Body of pancreas (tissue), 4 donors: ENCODE data around the gene KRT82. TPM values are rescaled to one million over a fixed set of nuclear protein-coding genes. Genes with fewer than 3 reads are reported as not detected.
A peak's percentile ranks its signal among the peaks of the same experiment; 100 is the strongest.
"Not testable (repeated sequence)": the region's sequence is repeated elsewhere in the genome, so short reads cannot be mapped to it uniquely, and the experiment has no call there.

ENCODE experiments used
- ATAC-seq: fragments of 150-250 bp; one replicate; pipeline ENCODE4 v1.9.1; 2016
- DNase-seq, 4 donors: peaks; one replicate each; pipeline ENCODE4 v3.0.0-alpha.2; 2019
- H3K27ac ChIP-seq, 4 donors: fragments of 200-600 bp; sonication (generic); 1 replicate in 3 of 4; 2 replicates in 1 of 4; pipeline versions ENCODE4 v1.5.1 to v1.6.1; 2016 to 2019; ENCODE audit warnings: mild to moderate bottlenecking in 1 of 4, mixed read lengths in 1 of 4, moderate library complexity in 1 of 4
- H3K27me3 ChIP-seq, 2 donors: fragments of 200-600 bp; sonication (generic); one replicate each; pipeline ENCODE4 v1.6.0; 2016; ENCODE audit warnings: mild to moderate bottlenecking in 1 of 2
- H3K36me3 ChIP-seq, 2 donors: fragments of 200-600 bp; sonication (generic); replicated peaks in 1 of 2; 2 replicates each; pipeline ENCODE4 v1.5.1; 2016; ENCODE audit warnings: low read depth in 2 of 2; ENCODE audit not compliant: insufficient read depth in 1 of 2
- H3K4me1 ChIP-seq: fragments of 200-600 bp; sonication (generic); one replicate; pipeline ENCODE4 v1.6.0; 2016
- H3K4me3 ChIP-seq, 2 donors: fragments of 200-600 bp; sonication (generic); 1 replicate in 1 of 2; 2 replicates in 1 of 2; pipeline ENCODE4 v1.5.1; 2016 to 2019
- H3K9me3 ChIP-seq, 3 donors: fragments of 200-600 bp; sonication (generic); 1 replicate in 2 of 3; 2 replicates in 1 of 3; pipeline ENCODE4 v1.5.1; 2016
- POLR2A ChIP-seq, 3 donors: fragments of 450-650 bp; IDR thresholded peaks; one replicate each; pipeline ENCODE4 v1.6.1; 2016; ENCODE audit warnings: antibody characterized with exemption in 3 of 3, mild to moderate bottlenecking in 2 of 3
- WGBS, 2 donors: methylation state at CpG; one replicate each; pipeline ENCODE4 v1.1.5; 2017; 5-methylcytosine and 5-hydroxymethylcytosine counted together
- intact Hi-C: fragments of 100-400 bp; cut with DNase I; formaldehyde crosslinking; loops from one replicate; pipeline ENCODE4 v1.15.1; 2023
- total RNA-seq, 2 donors: library from RNA; depleted of rRNA; stranded (reverse); fragments of >200 nt; gene quantifications; one replicate each; pipeline ENCODE4 v1.1.0, GENCODE V29; 2016
- TF ChIP-seq, protein P1 (sequence below), 7 experiments: fragments of 450-650 bp in 4 of 7; fragments of 200-600 bp in 3 of 7; sonication (generic) in 3 of 7; IDR thresholded peaks; one replicate each; pipeline ENCODE4 v1.5.1; 2016 to 2019; ENCODE audit warnings: antibody characterized with exemption in 7 of 7

KRT82 gene
- total RNA-seq, 2 donors from 2014 or later, result not detected

DNA sequence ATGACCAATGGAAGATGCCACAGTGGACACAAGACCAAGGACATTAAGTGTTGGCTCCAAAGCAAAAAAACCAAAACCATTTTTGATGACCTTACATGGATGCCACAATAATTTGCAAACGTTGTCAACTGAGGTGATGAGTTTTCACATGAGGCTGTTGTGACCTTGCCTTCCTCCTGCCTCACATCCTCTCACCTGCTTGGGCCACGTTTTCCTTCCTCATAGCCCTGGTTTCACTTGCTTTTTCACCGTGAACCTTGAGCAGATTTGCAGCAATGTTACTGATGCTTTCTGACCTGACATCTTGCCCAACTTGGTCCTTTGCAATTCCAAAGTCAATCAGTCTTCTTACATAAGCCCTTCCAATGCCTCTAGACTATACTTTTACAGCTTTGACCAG is 42.1 kb upstream of the KRT82 start:
- ATAC-seq (no peak), DNase-seq (no peak)
- no peak overlapping the region for H3K4me3 ChIP-seq
- H3K27ac ChIP-seq, result no peak overlapping the region
- H3K9me3 ChIP-seq, result no peaks in the 10 kb centered on the region
- no peaks in the 10 kb centered on the region for H3K36me3 ChIP-seq
- TF ChIP-seq, protein P1, sequence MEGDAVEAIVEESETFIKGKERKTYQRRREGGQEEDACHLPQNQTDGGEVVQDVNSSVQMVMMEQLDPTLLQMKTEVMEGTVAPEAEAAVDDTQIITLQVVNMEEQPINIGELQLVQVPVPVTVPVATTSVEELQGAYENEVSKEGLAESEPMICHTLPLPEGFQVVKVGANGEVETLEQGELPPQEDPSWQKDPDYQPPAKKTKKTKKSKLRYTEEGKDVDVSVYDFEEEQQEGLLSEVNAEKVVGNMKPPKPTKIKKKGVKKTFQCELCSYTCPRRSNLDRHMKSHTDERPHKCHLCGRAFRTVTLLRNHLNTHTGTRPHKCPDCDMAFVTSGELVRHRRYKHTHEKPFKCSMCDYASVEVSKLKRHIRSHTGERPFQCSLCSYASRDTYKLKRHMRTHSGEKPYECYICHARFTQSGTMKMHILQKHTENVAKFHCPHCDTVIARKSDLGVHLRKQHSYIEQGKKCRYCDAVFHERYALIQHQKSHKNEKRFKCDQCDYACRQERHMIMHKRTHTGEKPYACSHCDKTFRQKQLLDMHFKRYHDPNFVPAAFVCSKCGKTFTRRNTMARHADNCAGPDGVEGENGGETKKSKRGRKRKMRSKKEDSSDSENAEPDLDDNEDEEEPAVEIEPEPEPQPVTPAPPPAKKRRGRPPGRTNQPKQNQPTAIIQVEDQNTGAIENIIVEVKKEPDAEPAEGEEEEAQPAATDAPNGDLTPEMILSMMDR (IDR thresholded peaks at IDR 0.05), result no peak
- no peak for TF ChIP-seq POLR2A (IDR thresholded peaks at IDR 0.05)
- no peaks in the 10 kb centered on the region for H3K27me3 ChIP-seq
- no peaks in the 10 kb centered on the region for H3K4me1 ChIP-seq
- WGBS, 2 donors, result 21 to 44% methylated on average over 3 of the region's 3 CpGs
- intact Hi-C loops, result no loop called here

DNA sequence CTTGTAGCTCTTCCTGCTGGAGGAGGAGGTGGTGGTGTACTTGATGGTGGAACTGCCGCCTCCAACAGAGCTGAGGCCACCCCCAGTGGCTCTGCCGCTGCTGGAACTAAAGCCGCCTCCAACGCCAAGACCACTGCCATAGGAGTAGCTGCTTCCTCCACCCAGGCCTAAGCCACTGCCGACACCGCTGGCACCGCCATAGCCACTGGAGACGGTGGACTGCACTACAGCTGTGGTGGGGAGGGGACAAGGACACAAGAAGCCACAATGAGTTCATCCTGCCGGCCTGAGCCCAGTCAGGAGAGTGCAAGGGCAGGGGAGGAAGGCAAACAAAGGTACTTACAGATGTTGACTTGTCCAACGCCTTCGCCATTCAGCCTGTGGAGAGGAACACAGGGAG is 41.1 kb upstream of the KRT82 start:
- H3K9me3 ChIP-seq, H3K27ac ChIP-seq, H3K4me3 ChIP-seq, intact Hi-C loops, H3K27me3 ChIP-seq, DNase-seq, H3K36me3 ChIP-seq, H3K4me1 ChIP-seq, ATAC-seq: not testable (repeated sequence)
- WGBS, 2 donors, result 78 to 85% methylated on average over 7 to 10 of the region's 11 CpGs

DNA sequence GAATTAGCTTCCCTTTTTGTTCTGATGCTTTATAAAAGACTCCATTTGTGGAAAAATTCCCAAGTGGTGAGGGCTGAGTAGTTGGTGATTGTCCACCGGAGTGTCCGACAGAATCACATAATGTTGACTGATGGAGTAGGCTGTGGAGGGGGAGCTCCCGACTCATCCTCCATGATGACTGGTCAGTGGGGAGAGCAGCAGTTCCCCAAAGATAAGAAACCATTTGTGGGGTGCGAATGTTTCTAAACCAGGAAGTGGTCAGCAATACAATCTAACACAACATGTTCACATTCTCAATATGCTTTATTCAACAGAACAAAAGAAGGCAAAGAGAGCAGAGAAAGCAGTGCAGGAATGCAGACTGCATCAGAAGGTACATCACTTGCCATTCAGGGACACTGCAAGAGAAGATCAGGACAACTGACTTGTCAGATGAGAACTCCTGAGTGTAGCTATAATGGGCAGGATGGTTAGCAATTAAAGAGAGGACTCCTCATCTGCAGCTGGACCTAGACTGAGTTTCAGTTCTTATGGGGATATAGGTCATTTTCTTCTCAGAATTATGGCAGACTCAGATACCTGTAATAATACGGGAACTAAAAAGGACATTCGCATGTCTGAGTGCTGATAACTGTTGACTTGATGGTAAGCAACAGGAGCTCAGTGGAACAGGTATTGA is 40.4 kb upstream of the KRT82 start:
- WGBS, 2 donors, result 71 to 81% methylated on average over 6 of the region's 6 CpGs
- intact Hi-C loops, result no loop called here
- no peak for ATAC-seq
- TF ChIP-seq POLR2A (IDR thresholded peaks at IDR 0.05), result no peak
- TF ChIP-seq, protein P1 (IDR thresholded peaks at IDR 0.05), result no peak
- no peaks in the 10 kb centered on the region for H3K9me3 ChIP-seq
- H3K27ac ChIP-seq, result no peak overlapping the region
- H3K4me3 ChIP-seq, result no peak overlapping the region
- H3K36me3 ChIP-seq, result no peaks in the 10 kb centered on the region
- no peaks in the 10 kb centered on the region for H3K27me3 ChIP-seq
- no peak for DNase-seq
- no peaks in the 10 kb centered on the region for H3K4me1 ChIP-seq

DNA sequence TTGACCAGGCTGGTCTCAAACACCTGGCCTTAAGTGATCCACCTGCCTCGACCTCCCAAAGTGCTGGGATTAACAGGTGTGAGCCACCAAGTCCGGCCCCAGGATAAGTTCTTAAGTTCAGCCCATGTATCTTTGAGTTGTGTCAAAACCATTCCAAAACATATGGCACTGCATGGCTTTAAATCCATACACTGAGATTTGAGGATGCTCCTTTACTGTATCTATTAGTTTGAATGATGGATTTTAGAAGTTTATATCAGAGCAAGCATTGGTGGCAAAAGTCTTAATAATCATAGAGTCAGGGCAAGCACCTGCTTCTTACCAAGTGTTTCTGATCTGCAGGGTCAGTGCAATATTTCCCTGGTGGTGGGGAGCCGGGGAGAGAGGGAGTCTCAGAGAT is 39.7 kb upstream of the KRT82 start:
- ATAC-seq (no peak), DNase-seq (no peak)
- H3K9me3 ChIP-seq, result no peaks in the 10 kb centered on the region
- H3K27ac ChIP-seq, result no peak overlapping the region
- TF ChIP-seq, protein P1 (IDR thresholded peaks at IDR 0.05), result no peak
- 55 to 63% methylated on average over 3 of the region's 3 CpGs for WGBS, 2 donors
- no peaks in the 10 kb centered on the region for H3K27me3 ChIP-seq
- H3K4me1 ChIP-seq, result no peaks in the 10 kb centered on the region
- H3K4me3 ChIP-seq, result no peak overlapping the region
- intact Hi-C loops, result no loop called here
- H3K36me3 ChIP-seq, result no peaks in the 10 kb centered on the region

DNA sequence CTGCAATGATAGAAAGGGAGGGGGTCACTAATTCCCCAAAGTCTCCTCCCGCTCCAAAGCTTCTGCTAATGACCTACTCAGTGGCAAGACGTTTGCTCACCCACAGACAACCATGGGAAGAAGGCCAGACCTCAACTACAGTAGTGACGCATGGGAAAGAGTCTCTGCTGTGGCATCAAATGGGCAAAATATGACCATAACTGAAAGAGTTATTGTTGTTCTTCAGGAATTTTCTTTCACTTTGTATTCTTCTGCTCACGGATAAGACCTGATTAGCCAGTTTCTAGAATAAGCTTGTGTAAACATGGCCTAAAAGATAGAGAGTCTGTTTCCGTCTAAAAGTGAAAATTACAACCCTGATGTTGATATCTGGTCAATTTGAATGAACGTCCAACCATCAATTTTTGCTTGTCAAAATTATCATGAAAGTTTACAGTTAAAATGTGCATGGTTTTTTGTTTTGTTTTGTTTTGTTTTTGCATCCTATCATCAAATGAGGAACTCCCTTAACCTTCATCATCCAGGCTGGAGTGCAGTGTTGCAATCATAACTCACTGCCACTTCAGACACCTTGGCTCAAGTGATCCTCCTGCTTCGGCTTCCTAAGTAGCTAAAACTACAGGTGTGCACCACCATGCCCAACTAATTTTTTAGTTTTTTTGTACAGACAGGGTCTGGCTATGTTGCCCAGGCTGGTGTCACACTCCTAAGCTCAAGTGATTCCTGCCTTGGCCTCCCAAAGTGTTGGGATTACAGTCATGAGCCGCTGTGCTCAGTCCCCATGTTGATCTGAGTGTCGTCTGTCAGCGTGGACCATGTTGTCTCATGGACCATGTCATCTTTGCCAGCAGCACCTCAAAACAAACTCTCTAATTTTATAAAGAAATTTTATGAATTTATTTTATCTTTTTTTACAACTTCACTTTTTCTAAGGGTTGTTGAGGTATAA is 38.8 kb upstream of the KRT82 start:
- intact Hi-C loops, result no loop called here
- Histone ChIP-seq H3K27me3 (no peaks in the 10 kb centered on the region), H3K36me3 (no peaks in the 10 kb centered on the region), H3K9me3 (no peaks in the 10 kb centered on the region), H3K27ac (peak overlapping the region in 2 of 4 donors; percentile 48 to 54), H3K4me1 (no peaks in the 10 kb centered on the region), H3K4me3 (no peak overlapping the region)
- ATAC-seq, result peak; percentile 45
- TF ChIP-seq POLR2A (IDR thresholded peaks at IDR 0.05), result no peak
- TF ChIP-seq, protein P1 (IDR thresholded peaks at IDR 0.05), result no peak
- DNase-seq, result no peak
- 43 to 46% methylated on average over 10 of the region's 10 CpGs for WGBS, 2 donors
